ENCODE data around the gene ADAMTS5. TPM values are rescaled to one million over a fixed set of nuclear protein-coding genes. Genes with fewer than 3 reads are reported as not detected.
A peak's percentile ranks its signal among the peaks of the same experiment; 100 is the strongest.

ADAMTS5 gene
- 1 to 10 TPM in 4 of 6 donors, under 1 TPM in 2; under 0.01 to 5.9 (median 1.6) TPM for total RNA-seq

GRCh38 chr21:26967062-26967913, at the start of gene ADAMTS5:
Gene ADAMTS5, minus strand, starts transcription at chr21:26967088. Its CDS starts 697 bp downstream, at chr21:26966391.
- no peaks in the 10 kb centered on the region for H3K36me3 ChIP-seq
- TF ChIP-seq POLR2AphosphoS5 (IDR thresholded peaks at IDR 0.05) = no peak
- TF ChIP-seq EP300 (IDR thresholded peaks at IDR 0.05) = no peak
- no peak for TF ChIP-seq POLR2A (IDR thresholded peaks at IDR 0.05)
- TF ChIP-seq CTCF (IDR thresholded peaks at IDR 0.05) = no peak
- peak in 1 of 2 donors; percentile 73 for ATAC-seq (ENCODE audit: low FRiP score in 2 of 2)
- 4 to 5% methylated on average over 53 to 55 of the region's 55 CpGs for WGBS, 2 donors
- H3K4me1 ChIP-seq = peaks cover 21 to 25% (median 24%) of the 10 kb centered on the region in 4 donors
- H3K4me3 ChIP-seq = peak within 1 kb of the TSS; percentile 1 to 52 (median 46)
- no peaks in the 10 kb centered on the region for H3K9me3 ChIP-seq
- H3K27ac ChIP-seq = peak within 1 kb of the TSS in 3 of 4 donors; percentile 3 to 62 (median 40)
- peaks cover 0 to 14% (median 5%) of the 10 kb centered on the region in 4 donors for H3K27me3 ChIP-seq
- DNase-seq = peak in 1 of 2 donors; percentile 82

GRCh38 chr21:27001526-27001925, 34.6 kb upstream of the ADAMTS5 start:
- Histone ChIP-seq H3K4me1 (no peaks in the 10 kb centered on the region), H3K36me3 (no peaks in the 10 kb centered on the region), H3K9me3 (no peaks in the 10 kb centered on the region), H3K27me3 (no peaks in the 10 kb centered on the region), H3K4me3 (no peak overlapping the region), H3K27ac (no peak overlapping the region)
- no peak for ATAC-seq (ENCODE audit: low FRiP score in 2 of 2)
- no peak for DNase-seq
- TF ChIP-seq EP300 (IDR thresholded peaks at IDR 0.05) (no peak), POLR2A (IDR thresholded peaks at IDR 0.05) (no peak), POLR2AphosphoS5 (IDR thresholded peaks at IDR 0.05) (no peak)
- 80 to 86% methylated on average over 1 of the region's 1 CpG for WGBS, 2 donors

- no peaks in the 10 kb centered on the region for H3K36me3 ChIP-seq
- peaks cover 0 to 6% (median 0%) of the 10 kb centered on the region in 4 donors for H3K9me3 ChIP-seq
- TF ChIP-seq POLR2AphosphoS5 (IDR thresholded peaks at IDR 0.05) = no peak
- WGBS, 2 donors = 90 to 91% methylated on average over 5 of the region's 5 CpGs
- H3K4me3 ChIP-seq = no peak overlapping the region
- H3K27me3 ChIP-seq = no peaks in the 10 kb centered on the region
- no peaks in the 10 kb centered on the region for H3K4me1 ChIP-seq
- H3K27ac ChIP-seq = no peak overlapping the region
- DNase-seq (no peak), ATAC-seq (ENCODE audit: low FRiP score in 2 of 2) (no peak)
Measured at GRCh38 chr21:26983576-26983975, 16.7 kb upstream of the ADAMTS5 start.

- ATAC-seq (ENCODE audit: low FRiP score in 2 of 2) (no peak), DNase-seq (peak in 1 of 2 donors; percentile 48)
- 51 to 79% methylated on average over 2 of the region's 2 CpGs for WGBS, 2 donors
- H3K36me3 ChIP-seq = no peaks in the 10 kb centered on the region
- H3K4me3 ChIP-seq = no peak overlapping the region
- H3K27ac ChIP-seq = no peak overlapping the region
- H3K9me3 ChIP-seq = no peaks in the 10 kb centered on the region
- TF ChIP-seq POLR2A (IDR thresholded peaks at IDR 0.05) = no peak
- no peak for TF ChIP-seq POLR2AphosphoS5 (IDR thresholded peaks at IDR 0.05)
- TF ChIP-seq EP300 (IDR thresholded peaks at IDR 0.05) = no peak
- TF ChIP-seq CTCF (IDR thresholded peaks at IDR 0.05) = no peak
- H3K4me1 ChIP-seq = no peaks in the 10 kb centered on the region
- H3K27me3 ChIP-seq = no peaks in the 10 kb centered on the region
Measured at GRCh38 chr21:26982767-26983166, 15.9 kb upstream of the ADAMTS5 start.

GRCh38 chr21:26977746-26978145, 10.9 kb upstream of the ADAMTS5 start:
- 74 to 83% methylated on average over 3 of the region's 3 CpGs for WGBS, 2 donors
- no peaks in the 10 kb centered on the region for H3K27me3 ChIP-seq
- no peak overlapping the region for H3K27ac ChIP-seq
- ATAC-seq (ENCODE audit: low FRiP score in 2 of 2) (no peak), DNase-seq (no peak)
- TF ChIP-seq POLR2AphosphoS5 (IDR thresholded peaks at IDR 0.05) (no peak), CTCF (IDR thresholded peaks at IDR 0.05) (no peak), EP300 (IDR thresholded peaks at IDR 0.05) (no peak), POLR2A (IDR thresholded peaks at IDR 0.05) (no peak)
- H3K36me3 ChIP-seq = no peaks in the 10 kb centered on the region
- no peak overlapping the region for H3K4me3 ChIP-seq
- H3K4me1 ChIP-seq = no peaks in the 10 kb centered on the region
- no peaks in the 10 kb centered on the region for H3K9me3 ChIP-seq

Measured in upper lobe of left lung (tissue), 6 donors.